Measurements from ENCODE around the gene LIPE.

DNA sequence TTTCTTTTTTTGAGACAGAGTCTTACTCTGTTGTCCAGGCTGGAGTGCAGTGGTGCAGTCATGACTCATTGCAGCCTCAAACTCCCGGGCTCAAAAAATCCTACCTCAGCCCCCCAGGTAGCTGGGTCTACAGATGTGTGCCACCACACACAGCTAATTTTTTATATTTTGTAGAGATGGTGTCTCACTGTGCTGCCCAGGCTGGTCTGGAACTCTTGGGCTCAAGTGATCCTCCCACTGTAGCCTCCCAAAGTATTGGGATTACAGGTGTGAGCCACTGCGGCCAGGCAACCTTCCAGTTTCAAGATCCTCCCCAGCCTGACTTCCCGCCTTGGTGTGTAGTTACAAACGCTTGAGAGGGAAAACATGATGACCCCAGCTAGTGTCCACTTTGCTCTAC, 59.3 kb downstream of the LIPE start:
- TF ChIP-seq, protein P1, sequence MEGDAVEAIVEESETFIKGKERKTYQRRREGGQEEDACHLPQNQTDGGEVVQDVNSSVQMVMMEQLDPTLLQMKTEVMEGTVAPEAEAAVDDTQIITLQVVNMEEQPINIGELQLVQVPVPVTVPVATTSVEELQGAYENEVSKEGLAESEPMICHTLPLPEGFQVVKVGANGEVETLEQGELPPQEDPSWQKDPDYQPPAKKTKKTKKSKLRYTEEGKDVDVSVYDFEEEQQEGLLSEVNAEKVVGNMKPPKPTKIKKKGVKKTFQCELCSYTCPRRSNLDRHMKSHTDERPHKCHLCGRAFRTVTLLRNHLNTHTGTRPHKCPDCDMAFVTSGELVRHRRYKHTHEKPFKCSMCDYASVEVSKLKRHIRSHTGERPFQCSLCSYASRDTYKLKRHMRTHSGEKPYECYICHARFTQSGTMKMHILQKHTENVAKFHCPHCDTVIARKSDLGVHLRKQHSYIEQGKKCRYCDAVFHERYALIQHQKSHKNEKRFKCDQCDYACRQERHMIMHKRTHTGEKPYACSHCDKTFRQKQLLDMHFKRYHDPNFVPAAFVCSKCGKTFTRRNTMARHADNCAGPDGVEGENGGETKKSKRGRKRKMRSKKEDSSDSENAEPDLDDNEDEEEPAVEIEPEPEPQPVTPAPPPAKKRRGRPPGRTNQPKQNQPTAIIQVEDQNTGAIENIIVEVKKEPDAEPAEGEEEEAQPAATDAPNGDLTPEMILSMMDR (conservative IDR thresholded peaks at IDR 0.05; ENCODE audit: low read depth, low read length) = no peak
- TF ChIP-seq EZH2 (IDR thresholded peaks at IDR 0.05; ENCODE audit: low read length, unreplicated experiment) (no peak), EZH2phosphoT487 (IDR thresholded peaks at IDR 0.05; ENCODE audit: borderline replicate concordance, low read length) (no peak)

Data from PC-3 (cell line).